SU-DHL-6 (cell line): ENCODE data around the gene SRPRB.

Experiments
- CTCF ChIP-seq: fragments of 200-600 bp; sonication (generic); IDR thresholded peaks from one replicate; pipeline ENCODE4 v1.5.1; 2017; ENCODE audit warnings: antibody characterized with exemption, mild to moderate bottlenecking, low read length, moderate library complexity; ENCODE audit not compliant: insufficient read depth, poor library complexity, severe bottlenecking
- EZH2phosphoT487 ChIP-seq: fragments of 200-600 bp; sonication (generic), shearing (Covaris generic); conservative IDR thresholded peaks from 2 replicates; pipeline ENCODE4 v1.6.1; 2018; ENCODE audit warnings: mild to moderate bottlenecking, antibody characterized with exemption, low read length, moderate library complexity, mixed read lengths

GRCh38 chr3:133767607-133768006, 38.0 kb upstream of the SRPRB start:
- TF ChIP-seq CTCF, result no peak
- no peak for TF ChIP-seq EZH2phosphoT487
